ENCODE results near the gene CCDC194. TPM values are rescaled to one million over a fixed set of nuclear protein-coding genes. Genes with fewer than 3 reads are reported as not detected.
A peak's percentile ranks its signal among the peaks of the same experiment; 100 is the strongest.

The CCDC194 gene
- total RNA-seq, 2 donors from 2014 or later, result not detected

DNA sequence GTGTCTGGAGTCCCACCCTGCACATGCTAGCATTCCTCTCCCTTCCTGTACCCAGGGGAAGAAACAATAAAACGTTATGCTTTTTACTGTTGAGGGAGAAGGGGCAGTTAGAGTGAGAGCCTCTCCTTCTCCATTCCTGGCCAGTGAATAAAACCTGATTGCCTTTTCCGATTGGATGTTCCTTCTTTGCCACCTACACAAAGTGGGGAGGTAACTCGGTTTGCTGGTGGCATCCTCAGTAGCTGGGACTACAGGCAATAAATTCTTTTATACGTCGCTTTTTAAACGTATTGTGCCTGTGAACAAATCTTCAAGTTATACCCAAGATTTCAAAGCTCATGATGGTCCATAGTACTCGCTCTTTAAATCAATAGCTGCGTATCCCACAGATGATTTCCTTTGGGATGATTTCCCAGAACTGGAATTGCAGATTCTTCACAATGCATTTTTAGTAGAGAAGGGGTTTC lies 25.2 kb upstream of the CCDC194 start:
- no peak for DNase-seq (ENCODE audit: low spot score)
- peak overlapping the region; percentile 88 to 95 for H3K4me3 ChIP-seq
- intact Hi-C loops (cut with DNase I), result no loop called here
- WGBS, result 13% methylated on average over 8 of the region's 8 CpGs
- no peaks in the 10 kb centered on the region for H3K9me3 ChIP-seq
- TF ChIP-seq POLR2A (IDR thresholded peaks at IDR 0.05) (no peak), POLR2AphosphoS5 (IDR thresholded peaks at IDR 0.05) (no peak)
- TF ChIP-seq, protein P1, sequence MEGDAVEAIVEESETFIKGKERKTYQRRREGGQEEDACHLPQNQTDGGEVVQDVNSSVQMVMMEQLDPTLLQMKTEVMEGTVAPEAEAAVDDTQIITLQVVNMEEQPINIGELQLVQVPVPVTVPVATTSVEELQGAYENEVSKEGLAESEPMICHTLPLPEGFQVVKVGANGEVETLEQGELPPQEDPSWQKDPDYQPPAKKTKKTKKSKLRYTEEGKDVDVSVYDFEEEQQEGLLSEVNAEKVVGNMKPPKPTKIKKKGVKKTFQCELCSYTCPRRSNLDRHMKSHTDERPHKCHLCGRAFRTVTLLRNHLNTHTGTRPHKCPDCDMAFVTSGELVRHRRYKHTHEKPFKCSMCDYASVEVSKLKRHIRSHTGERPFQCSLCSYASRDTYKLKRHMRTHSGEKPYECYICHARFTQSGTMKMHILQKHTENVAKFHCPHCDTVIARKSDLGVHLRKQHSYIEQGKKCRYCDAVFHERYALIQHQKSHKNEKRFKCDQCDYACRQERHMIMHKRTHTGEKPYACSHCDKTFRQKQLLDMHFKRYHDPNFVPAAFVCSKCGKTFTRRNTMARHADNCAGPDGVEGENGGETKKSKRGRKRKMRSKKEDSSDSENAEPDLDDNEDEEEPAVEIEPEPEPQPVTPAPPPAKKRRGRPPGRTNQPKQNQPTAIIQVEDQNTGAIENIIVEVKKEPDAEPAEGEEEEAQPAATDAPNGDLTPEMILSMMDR (IDR thresholded peaks at IDR 0.05), result no peak
- peaks cover 5% of the 10 kb centered on the region for H3K4me1 ChIP-seq (replicated peaks)
- H3K27ac ChIP-seq, result peak overlapping the region; percentile 63 to 73
- H3K36me3 ChIP-seq, result no peaks in the 10 kb centered on the region
- no peaks in the 10 kb centered on the region for H3K27me3 ChIP-seq (replicated peaks; ENCODE audit: insufficient read depth)

DNA sequence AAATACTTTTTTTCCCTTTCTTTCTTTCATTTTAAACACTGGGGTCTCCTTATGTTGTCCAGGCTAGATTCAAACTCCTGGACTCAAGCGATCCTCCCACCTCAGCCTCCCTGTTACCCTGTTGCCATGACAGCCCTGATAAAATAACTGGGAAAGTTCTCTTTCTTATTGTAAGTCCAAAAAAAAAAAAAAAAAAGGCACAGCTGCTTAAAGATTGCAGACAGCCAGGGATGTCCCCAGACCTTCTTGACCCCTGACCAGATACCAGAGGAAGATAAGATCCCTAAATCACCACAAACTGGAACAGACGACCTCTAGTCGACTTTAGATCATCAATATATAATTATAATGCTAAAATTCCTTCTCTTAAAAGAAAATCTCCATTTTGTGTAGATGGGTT lies 24.7 kb upstream of the CCDC194 start:
- intact Hi-C loops (cut with DNase I), result no loop called here
- H3K4me3 ChIP-seq, result no peak overlapping the region

DNA sequence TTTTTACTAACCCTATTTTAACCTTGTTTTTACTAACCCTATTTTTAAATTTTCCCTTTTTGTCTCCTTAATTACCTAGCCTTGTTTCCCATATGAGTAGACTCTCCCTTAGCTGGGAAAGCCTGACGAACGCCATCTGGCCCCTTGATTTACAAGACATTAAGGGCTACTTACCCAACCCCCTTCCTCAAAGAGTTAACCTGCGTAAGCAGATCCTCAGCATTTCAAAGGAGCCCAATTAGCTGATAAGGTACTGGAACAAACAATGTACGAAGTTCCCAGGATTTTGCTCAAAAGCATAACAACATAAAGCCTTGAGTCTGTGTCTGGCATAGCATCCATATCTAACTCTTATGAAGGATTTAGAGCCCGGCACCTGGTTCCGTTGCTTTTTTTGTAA lies 21.1 kb upstream of the CCDC194 start:
- 56% methylated on average over 6 of the region's 6 CpGs for WGBS
- intact Hi-C loops (cut with DNase I), result no loop called here
- Histone ChIP-seq H3K36me3 (no peaks in the 10 kb centered on the region), H3K27ac (peak overlapping the region; percentile 2 to 32), H3K4me3 (no peak overlapping the region), H3K9me3 (no peaks in the 10 kb centered on the region), H3K27me3 (replicated peaks; ENCODE audit: insufficient read depth) (no peaks in the 10 kb centered on the region), H3K4me1 (replicated peaks) (no peaks in the 10 kb centered on the region)
- no peak for DNase-seq (ENCODE audit: low spot score)
- TF ChIP-seq POLR2A (IDR thresholded peaks at IDR 0.05), result no peak
- TF ChIP-seq, protein P1 (IDR thresholded peaks at IDR 0.05), result no peak
- no peak for TF ChIP-seq POLR2AphosphoS5 (IDR thresholded peaks at IDR 0.05)

More for the DNA sequence above, 24.7 kb upstream of the CCDC194 start:
- Histone ChIP-seq H3K4me1 (replicated peaks) (peaks cover 5% of the 10 kb centered on the region), H3K27me3 (replicated peaks; ENCODE audit: insufficient read depth) (no peaks in the 10 kb centered on the region), H3K27ac (no peak overlapping the region), H3K9me3 (no peaks in the 10 kb centered on the region), H3K36me3 (no peaks in the 10 kb centered on the region)
- 53% methylated on average over 3 of the region's 3 CpGs for WGBS
- TF ChIP-seq POLR2AphosphoS5 (IDR thresholded peaks at IDR 0.05) (no peak), POLR2A (IDR thresholded peaks at IDR 0.05) (no peak)
- TF ChIP-seq, protein P1 (IDR thresholded peaks at IDR 0.05), result no peak
- DNase-seq (ENCODE audit: low spot score), result no peak

DNA sequence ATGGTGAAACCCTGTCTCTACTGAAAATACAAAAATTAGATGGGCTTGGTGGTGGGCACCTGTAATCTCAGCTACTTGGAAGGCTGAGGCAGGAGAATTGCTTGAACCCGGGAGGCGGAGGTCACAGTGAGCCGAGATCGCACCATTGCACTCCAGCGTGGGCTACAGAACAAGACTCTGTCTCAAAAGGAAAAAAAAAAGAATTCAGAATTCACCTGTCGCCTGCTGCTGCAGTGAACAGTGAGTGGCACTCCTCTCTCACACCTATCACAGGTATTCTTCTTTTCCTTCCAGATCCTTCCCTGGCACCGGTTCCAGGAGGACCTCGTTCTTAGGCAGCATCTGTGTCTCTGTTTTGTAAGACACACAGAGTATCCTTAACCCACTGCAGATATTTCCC lies 20.1 kb upstream of the CCDC194 start:
- 90% methylated on average over 8 of the region's 8 CpGs for WGBS
- no peak for DNase-seq (ENCODE audit: low spot score)
- intact Hi-C loops (cut with DNase I), result no loop called here

DNA sequence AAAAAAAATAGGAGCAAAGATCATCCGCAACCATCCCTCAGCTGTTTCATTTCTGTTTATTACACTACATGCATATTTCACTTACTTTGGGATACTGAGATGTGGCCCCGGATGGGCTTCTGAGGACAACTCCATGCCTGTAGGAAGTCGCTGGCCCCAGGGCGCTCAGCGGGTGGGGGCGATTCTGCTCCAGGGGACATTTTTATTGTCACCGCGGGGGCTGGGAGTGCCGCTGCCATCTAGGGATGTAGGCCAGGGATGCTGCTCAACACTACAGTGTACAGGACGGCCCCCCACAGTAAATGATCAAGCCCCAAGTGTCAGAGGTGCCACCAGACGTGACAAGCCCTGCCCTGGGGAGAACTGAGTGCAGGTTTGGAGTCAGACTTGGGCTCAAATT lies 17.8 kb upstream of the CCDC194 start:
- H3K4me1 ChIP-seq (replicated peaks), result no peaks in the 10 kb centered on the region
- no peak for DNase-seq (ENCODE audit: low spot score)
- H3K4me3 ChIP-seq, result no peak overlapping the region
- H3K27me3 ChIP-seq (replicated peaks; ENCODE audit: insufficient read depth), result no peaks in the 10 kb centered on the region
- no peak overlapping the region for H3K27ac ChIP-seq
- no peaks in the 10 kb centered on the region for H3K9me3 ChIP-seq
- WGBS, result 75% methylated on average over 11 of the region's 11 CpGs
- TF ChIP-seq POLR2AphosphoS5 (IDR thresholded peaks at IDR 0.05) (no peak), POLR2A (IDR thresholded peaks at IDR 0.05) (no peak)
- TF ChIP-seq, protein P1 (IDR thresholded peaks at IDR 0.05), result no peak
- intact Hi-C loops (cut with DNase I), result no loop called here
- H3K36me3 ChIP-seq, result no peaks in the 10 kb centered on the region

More for the DNA sequence above, 20.1 kb upstream of the CCDC194 start:
- Histone ChIP-seq H3K4me3 (no peak overlapping the region), H3K27ac (no peak overlapping the region), H3K4me1 (replicated peaks) (no peaks in the 10 kb centered on the region), H3K27me3 (replicated peaks; ENCODE audit: insufficient read depth) (no peaks in the 10 kb centered on the region), H3K9me3 (no peaks in the 10 kb centered on the region), H3K36me3 (no peaks in the 10 kb centered on the region)
- no peak for TF ChIP-seq POLR2AphosphoS5 (IDR thresholded peaks at IDR 0.05)
- TF ChIP-seq, protein P1 (IDR thresholded peaks at IDR 0.05), result no peak
- no peak for TF ChIP-seq POLR2A (IDR thresholded peaks at IDR 0.05)
